Astrocyte (in vitro differentiated cells and primary cell): Measurements from ENCODE around the gene ITPA. TPM values are rescaled to one million over a fixed set of nuclear protein-coding genes. Genes with fewer than 3 reads are reported as not detected.

Source experiments
- DNase-seq: peaks from one replicate; pipeline ENCODE4 v3.0.0-alpha.2; 2010; ENCODE audit warnings: low read depth
- FAIRE-seq: peaks from 2 replicates; lab custom pipeline; 2011; peaks lifted over from hg19 to GRCh38; lab: Jason Lieb, UNC
- H2AFZ ChIP-seq: 2 replicates; pipeline ENCODE4 v1.6.0; 2012; ENCODE audit warnings: low read depth, low read length, inconsistent platforms
- H3K27ac ChIP-seq: 2 replicates; pipeline ENCODE4 v1.5.1; 2011; ENCODE audit warnings: low read depth, low read length, inconsistent platforms
- H3K27me3 ChIP-seq: 2 replicates; pipeline ENCODE4 v1.6.0; 2011; ENCODE audit warnings: low read length, inconsistent platforms; ENCODE audit not compliant: insufficient read depth
- H3K36me3 ChIP-seq: 2 replicates; pipeline ENCODE4 v1.5.1; 2011; ENCODE audit warnings: low read length, inconsistent platforms; ENCODE audit not compliant: insufficient read depth
- H3K4me1 ChIP-seq: 2 replicates; pipeline ENCODE4 v1.5.1; 2011; ENCODE audit warnings: low read length, inconsistent platforms; ENCODE audit not compliant: insufficient read depth
- H3K4me2 ChIP-seq: 2 replicates; pipeline ENCODE4 v1.6.0; 2012; ENCODE audit warnings: low read length, inconsistent platforms
- H3K4me3 ChIP-seq: 2 replicates; pipeline ENCODE4 v1.5.1; 2011; ENCODE audit warnings: low read depth, mild to moderate bottlenecking, low read length, inconsistent platforms; ENCODE audit not compliant: insufficient read depth
- H3K79me2 ChIP-seq: 2 replicates; pipeline ENCODE4 v1.6.0; 2012; ENCODE audit warnings: mild to moderate bottlenecking, low read length, inconsistent platforms; ENCODE audit not compliant: insufficient read depth
- H3K9ac ChIP-seq: 2 replicates; pipeline ENCODE4 v1.6.0; 2012; ENCODE audit warnings: mild to moderate bottlenecking, low read length, inconsistent platforms
- H3K9me3 ChIP-seq: 2 replicates; pipeline ENCODE4 v1.5.1; 2012; ENCODE audit warnings: low read depth, mild to moderate bottlenecking, low read length, inconsistent platforms; ENCODE audit not compliant: insufficient read depth
- H4K20me1 ChIP-seq: 2 replicates; pipeline ENCODE4 v1.6.0; 2012; ENCODE audit warnings: low read length, inconsistent platforms; ENCODE audit not compliant: insufficient read depth
- H3K27ac Mint-ChIP-seq: one replicate; pipeline ENCODE4 v1.8.0; 2021; ENCODE audit warnings: mild to moderate bottlenecking, mixed read lengths; ENCODE audit not compliant: unreplicated experiment
- H3K27me3 Mint-ChIP-seq: one replicate; pipeline ENCODE4 v1.8.0; 2021; ENCODE audit warnings: low read depth, mixed read lengths; ENCODE audit not compliant: unreplicated experiment
- H3K36me3 Mint-ChIP-seq: one replicate; pipeline ENCODE4 v1.8.0; 2021; ENCODE audit warnings: low read depth, mixed read lengths; ENCODE audit not compliant: unreplicated experiment
- H3K4me1 Mint-ChIP-seq: one replicate; pipeline ENCODE4 v1.8.0; 2021; ENCODE audit warnings: low read depth, mixed read lengths; ENCODE audit not compliant: unreplicated experiment
- H3K4me3 Mint-ChIP-seq: one replicate; pipeline ENCODE4 v1.8.0; 2021; ENCODE audit warnings: mild to moderate bottlenecking, moderate library complexity, mixed read lengths; ENCODE audit not compliant: unreplicated experiment
- H3K9me3 Mint-ChIP-seq: one replicate; pipeline ENCODE4 v1.8.0; 2021; ENCODE audit warnings: mild to moderate bottlenecking, mixed read lengths; ENCODE audit not compliant: unreplicated experiment
- CTCF ChIP-seq: IDR thresholded peaks from 2 replicates; pipeline ENCODE4 v1.5.1; 2011; ENCODE audit warnings: low read depth, mild to moderate bottlenecking, inconsistent platforms, low read length, moderate library complexity; ENCODE audit not compliant: insufficient read depth
- EZH2 ChIP-seq: IDR thresholded peaks from 2 replicates; pipeline ENCODE4 v1.6.1; 2012; ENCODE audit warnings: mild to moderate bottlenecking, low read length, inconsistent platforms; ENCODE audit not compliant: insufficient read depth
- total RNA-seq: library from RNA; stranded (reverse); gene quantifications from 2 replicates; pipeline ENCODE4 v1.2.1, GENCODE V29; 2021

Gene ITPA
- total RNA-seq, 1 donor from 2014 or later, result 55.5 TPM

- H3K27me3 ChIP-seq, result peaks cover 37% of the 10 kb centered on the region
- Mint-ChIP-seq H3K27me3 (peaks cover 42% of the 10 kb centered on the region), H3K4me1 (no peaks in the 10 kb centered on the region), H3K4me3 (peak overlapping the region; percentile 86), H3K36me3 (peaks cover 2% of the 10 kb centered on the region), H3K27ac (peak overlapping the region; percentile 47), H3K9me3 (no peaks in the 10 kb centered on the region)
- no peak overlapping the region for H3K27ac ChIP-seq
- H3K4me1 ChIP-seq, result peaks cover 8% of the 10 kb centered on the region
- H2AFZ ChIP-seq, result no peak overlapping the region
- H3K36me3 ChIP-seq, result no peaks in the 10 kb centered on the region
- no peaks in the 10 kb centered on the region for H3K79me2 ChIP-seq
- H3K4me3 ChIP-seq, result no peak overlapping the region
- peaks cover 15% of the 10 kb centered on the region for H4K20me1 ChIP-seq
- DNase-seq, result no peak
- no peak for FAIRE-seq
- H3K9ac ChIP-seq, result no peak overlapping the region
- peak overlapping the region; percentile 86 for H3K4me2 ChIP-seq
- no peak for TF ChIP-seq EZH2
- no peak for TF ChIP-seq CTCF
- H3K9me3 ChIP-seq, result no peaks in the 10 kb centered on the region
Observed at GRCh38 chr20:3240776-3241363, 31.6 kb downstream of the ITPA start.

DNA sequence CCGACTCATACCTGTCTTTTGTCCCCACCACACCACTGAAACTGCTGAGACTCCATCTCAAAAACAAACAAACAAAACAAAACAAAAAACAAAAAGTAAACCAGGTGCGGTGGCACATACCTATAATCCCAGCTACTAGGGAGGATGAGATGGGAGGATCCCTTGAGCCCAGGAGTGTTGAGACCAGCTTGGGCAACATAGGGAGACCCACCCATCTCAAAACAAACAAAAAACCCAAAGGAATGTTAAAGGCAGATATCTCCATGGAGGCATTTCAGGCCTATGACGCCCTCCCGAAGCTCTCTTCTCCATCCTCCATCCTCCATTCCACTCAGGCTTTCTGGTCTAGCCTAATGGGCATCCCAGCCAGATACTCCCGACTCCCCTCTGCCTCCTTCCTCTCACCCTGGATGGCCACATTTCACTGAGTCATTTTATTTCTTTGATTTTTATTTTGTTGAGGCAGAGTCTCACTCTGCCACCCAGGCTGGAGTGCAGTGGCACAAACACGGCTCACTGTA, 32.9 kb downstream of the ITPA start:
- Mint-ChIP-seq H3K4me1 (no peaks in the 10 kb centered on the region), H3K27me3 (peaks cover 30% of the 10 kb centered on the region)

More for the DNA sequence above, 32.9 kb downstream of the ITPA start:
- no peaks in the 10 kb centered on the region for H3K9me3 ChIP-seq
- no peak overlapping the region for H3K9ac ChIP-seq
- no peak for DNase-seq
- H2AFZ ChIP-seq, result no peak overlapping the region
- no peak overlapping the region for H3K27ac ChIP-seq
- no peaks in the 10 kb centered on the region for H3K9me3 Mint-ChIP-seq
- peaks cover 32% of the 10 kb centered on the region for H3K27me3 ChIP-seq
- peaks cover 8% of the 10 kb centered on the region for H3K4me1 ChIP-seq
- H3K4me2 ChIP-seq, result no peak overlapping the region
- peaks cover 7% of the 10 kb centered on the region for H4K20me1 ChIP-seq
- no peak for TF ChIP-seq CTCF
- no peak for TF ChIP-seq EZH2
- H3K27ac Mint-ChIP-seq, result no peak overlapping the region
- no peak overlapping the region for H3K4me3 ChIP-seq
- FAIRE-seq, result no peak
- peak overlapping the region; percentile 28 for H3K4me3 Mint-ChIP-seq
- no peaks in the 10 kb centered on the region for H3K36me3 ChIP-seq
- no peaks in the 10 kb centered on the region for H3K79me2 ChIP-seq
- H3K36me3 Mint-ChIP-seq, result peaks cover 2% of the 10 kb centered on the region
